ENCODE data around the gene MTHFD2L.

Gene MTHFD2L

DNA sequence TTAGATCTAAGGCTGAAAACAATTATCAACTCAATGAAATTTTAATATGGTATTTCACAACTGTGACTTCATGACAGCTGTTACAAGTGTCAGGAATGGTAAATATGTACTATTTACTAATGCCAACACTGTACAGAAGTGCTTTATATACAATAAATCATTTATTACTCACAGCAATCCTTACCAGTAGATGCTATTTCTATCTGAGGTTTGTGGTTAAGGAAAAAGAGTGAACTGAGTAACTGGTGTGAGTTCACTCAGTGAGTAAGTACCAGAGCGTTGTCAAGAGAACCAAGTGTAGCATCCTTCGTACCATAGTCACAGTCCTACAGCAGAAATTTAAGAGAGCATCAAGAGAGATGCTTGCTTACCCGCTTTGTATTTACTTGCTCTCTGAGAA, 23.3 kb downstream of the MTHFD2L start:
- peak; percentile 25; the same call in 1 of the 3 replicates for ATAC-seq (ENCODE audit: low read depth)

DNA sequence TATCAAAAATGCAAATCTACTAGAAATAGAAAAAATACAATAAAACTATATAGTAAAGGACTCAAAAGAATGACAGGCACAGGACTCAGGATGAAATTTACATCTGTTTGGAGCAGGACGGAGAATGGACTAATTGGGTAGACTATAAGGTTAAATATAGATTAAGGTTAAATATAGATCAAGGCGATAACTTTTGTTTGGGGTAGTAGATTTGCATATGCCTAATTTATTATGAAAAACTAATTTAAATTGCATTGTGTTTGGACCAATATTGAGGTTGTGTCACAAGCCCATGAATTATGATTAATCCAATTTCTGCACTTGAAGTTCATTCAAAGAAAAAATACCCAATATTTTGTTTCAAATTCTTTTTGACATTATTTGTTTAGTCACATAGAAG, 31.0 kb downstream of the MTHFD2L start:
- no peak for ATAC-seq (ENCODE audit: low read depth)
- Histone ChIP-seq H3K36me3 (ENCODE audit: low read depth) (no peaks in the 10 kb centered on the region), H3K4me3 (ENCODE audit: severe bottlenecking) (no peak overlapping the region), H3K27me3 (ENCODE audit: insufficient read depth, poor library complexity, severe bottlenecking) (no peaks in the 10 kb centered on the region), H3K4me1 (ENCODE audit: insufficient read depth, poor library complexity, severe bottlenecking) (no peaks in the 10 kb centered on the region), H3K27ac (ENCODE audit: poor library complexity, severe bottlenecking) (no peak overlapping the region), H3K9me3 (ENCODE audit: severe bottlenecking) (no peaks in the 10 kb centered on the region)
- DNase-seq (ENCODE audit: low spot score): no peak
- TF ChIP-seq, protein P1, sequence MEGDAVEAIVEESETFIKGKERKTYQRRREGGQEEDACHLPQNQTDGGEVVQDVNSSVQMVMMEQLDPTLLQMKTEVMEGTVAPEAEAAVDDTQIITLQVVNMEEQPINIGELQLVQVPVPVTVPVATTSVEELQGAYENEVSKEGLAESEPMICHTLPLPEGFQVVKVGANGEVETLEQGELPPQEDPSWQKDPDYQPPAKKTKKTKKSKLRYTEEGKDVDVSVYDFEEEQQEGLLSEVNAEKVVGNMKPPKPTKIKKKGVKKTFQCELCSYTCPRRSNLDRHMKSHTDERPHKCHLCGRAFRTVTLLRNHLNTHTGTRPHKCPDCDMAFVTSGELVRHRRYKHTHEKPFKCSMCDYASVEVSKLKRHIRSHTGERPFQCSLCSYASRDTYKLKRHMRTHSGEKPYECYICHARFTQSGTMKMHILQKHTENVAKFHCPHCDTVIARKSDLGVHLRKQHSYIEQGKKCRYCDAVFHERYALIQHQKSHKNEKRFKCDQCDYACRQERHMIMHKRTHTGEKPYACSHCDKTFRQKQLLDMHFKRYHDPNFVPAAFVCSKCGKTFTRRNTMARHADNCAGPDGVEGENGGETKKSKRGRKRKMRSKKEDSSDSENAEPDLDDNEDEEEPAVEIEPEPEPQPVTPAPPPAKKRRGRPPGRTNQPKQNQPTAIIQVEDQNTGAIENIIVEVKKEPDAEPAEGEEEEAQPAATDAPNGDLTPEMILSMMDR (IDR thresholded peaks at IDR 0.05; ENCODE audit: poor library complexity, severe bottlenecking): no peak

More for the DNA sequence above, 23.3 kb downstream of the MTHFD2L start:
- H3K27ac ChIP-seq (ENCODE audit: poor library complexity, severe bottlenecking): no peak overlapping the region
- no peaks in the 10 kb centered on the region for H3K4me1 ChIP-seq (ENCODE audit: insufficient read depth, poor library complexity, severe bottlenecking)
- H3K36me3 ChIP-seq (ENCODE audit: low read depth): no peaks in the 10 kb centered on the region; the same call in 1 of the 2 replicates
- H3K9me3 ChIP-seq (ENCODE audit: severe bottlenecking): no peaks in the 10 kb centered on the region
- no peaks in the 10 kb centered on the region for H3K27me3 ChIP-seq (ENCODE audit: insufficient read depth, poor library complexity, severe bottlenecking)
- DNase-seq (ENCODE audit: low spot score): no peak
- H3K4me3 ChIP-seq (ENCODE audit: severe bottlenecking): no peak overlapping the region
- TF ChIP-seq, protein P1 (IDR thresholded peaks at IDR 0.05; ENCODE audit: poor library complexity, severe bottlenecking): no peak

GRCh38 chr4:74189331-74190043, 31.6 kb downstream of the MTHFD2L start:
- TF ChIP-seq, protein P1 (IDR thresholded peaks at IDR 0.05; ENCODE audit: poor library complexity, severe bottlenecking): peak; percentile 95
- Histone ChIP-seq H3K4me1 (ENCODE audit: insufficient read depth, poor library complexity, severe bottlenecking) (no peaks in the 10 kb centered on the region), H3K27me3 (ENCODE audit: insufficient read depth, poor library complexity, severe bottlenecking) (no peaks in the 10 kb centered on the region), H3K4me3 (ENCODE audit: severe bottlenecking) (no peak overlapping the region), H3K9me3 (ENCODE audit: severe bottlenecking) (no peaks in the 10 kb centered on the region), H3K36me3 (ENCODE audit: low read depth) (no peaks in the 10 kb centered on the region), H3K27ac (ENCODE audit: poor library complexity, severe bottlenecking) (no peak overlapping the region)
- ATAC-seq (ENCODE audit: low read depth) (peak; percentile 56), DNase-seq (ENCODE audit: low spot score) (no peak)

DNA sequence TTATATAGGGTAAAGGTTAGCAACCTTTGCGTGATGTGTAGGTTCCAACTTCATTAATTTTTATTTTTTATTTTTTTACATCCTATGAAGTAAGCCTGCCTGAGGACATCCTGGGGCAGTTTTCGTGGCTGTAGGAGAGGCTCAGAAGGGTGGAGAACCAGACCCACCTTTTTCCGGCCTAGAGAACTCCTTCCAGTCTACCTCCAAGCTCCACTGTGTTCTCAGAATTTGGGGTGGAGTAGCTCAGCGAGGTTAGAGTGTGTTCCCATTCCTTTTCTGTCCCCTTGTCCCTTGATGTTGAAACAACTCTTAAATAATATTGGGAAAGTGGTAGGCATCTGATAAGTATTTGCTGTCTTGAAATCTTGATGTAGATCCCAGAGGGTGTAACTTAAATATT, 32.4 kb downstream of the MTHFD2L start:
- Histone ChIP-seq H3K9me3 (ENCODE audit: severe bottlenecking) (no peaks in the 10 kb centered on the region), H3K27ac (ENCODE audit: poor library complexity, severe bottlenecking) (no peak overlapping the region), H3K4me3 (ENCODE audit: severe bottlenecking) (no peak overlapping the region), H3K36me3 (ENCODE audit: low read depth) (no peaks in the 10 kb centered on the region), H3K4me1 (ENCODE audit: insufficient read depth, poor library complexity, severe bottlenecking) (no peaks in the 10 kb centered on the region), H3K27me3 (ENCODE audit: insufficient read depth, poor library complexity, severe bottlenecking) (no peaks in the 10 kb centered on the region)
- TF ChIP-seq, protein P1 (IDR thresholded peaks at IDR 0.05; ENCODE audit: poor library complexity, severe bottlenecking): no peak
- ATAC-seq (ENCODE audit: low read depth) (no peak), DNase-seq (ENCODE audit: low spot score) (no peak)

DNA sequence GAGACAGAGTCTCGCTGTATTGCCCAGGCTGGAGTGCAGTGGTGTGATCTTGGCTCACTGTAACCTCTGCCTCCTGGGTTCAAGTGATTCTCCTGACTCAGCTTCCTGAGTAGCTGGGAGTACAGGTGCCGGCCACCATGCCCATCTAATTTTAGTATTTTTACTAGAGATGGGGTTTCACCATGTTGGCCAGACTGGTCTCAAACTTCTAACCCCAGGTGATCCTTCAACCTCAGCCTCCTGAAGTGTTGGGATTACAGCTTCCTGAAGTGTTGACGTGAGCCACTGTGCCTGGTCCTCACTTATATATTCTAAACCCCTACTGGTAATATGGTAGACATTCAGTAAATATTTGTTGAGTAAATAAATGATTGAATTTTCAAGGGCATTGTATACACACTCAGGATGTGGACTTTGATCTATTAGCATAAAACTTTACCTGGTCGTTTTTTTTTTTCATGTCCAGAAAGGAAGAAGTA, 33.0 kb downstream of the MTHFD2L start:
- Histone ChIP-seq H3K4me3 (ENCODE audit: severe bottlenecking) (no peak overlapping the region), H3K27me3 (ENCODE audit: insufficient read depth, poor library complexity, severe bottlenecking) (no peaks in the 10 kb centered on the region), H3K9me3 (ENCODE audit: severe bottlenecking) (no peaks in the 10 kb centered on the region), H3K36me3 (ENCODE audit: low read depth) (no peaks in the 10 kb centered on the region), H3K27ac (ENCODE audit: poor library complexity, severe bottlenecking) (no peak overlapping the region), H3K4me1 (ENCODE audit: insufficient read depth, poor library complexity, severe bottlenecking) (no peaks in the 10 kb centered on the region)
- no peak for DNase-seq (ENCODE audit: low spot score)
- TF ChIP-seq, protein P1 (IDR thresholded peaks at IDR 0.05; ENCODE audit: poor library complexity, severe bottlenecking): no peak
- ATAC-seq (ENCODE audit: low read depth): no peak
